Lower leg skin (tissue), 4 donors: ENCODE measurements around the gene SLC4A4. TPM values are rescaled to one million over a fixed set of nuclear protein-coding genes. Genes with fewer than 3 reads are reported as not detected.

Experiments used
- DNase-seq, 2 donors: peaks; one replicate each; pipeline ENCODE4 v3.0.0-alpha.2; 2019; ENCODE audit warnings: low spot score in 2 of 2
- H3K4me3 ChIP-seq: fragments of 200-600 bp; sonication (generic); 2 replicates; pipeline ENCODE4 v1.5.1; 2017; ENCODE audit warnings: mild to moderate bottlenecking, low read depth; ENCODE audit not compliant: poor library complexity, severe bottlenecking
- POLR2A ChIP-seq, 2 donors: fragments of 450-650 bp; IDR thresholded peaks; one replicate each; pipeline ENCODE4 v1.6.1; 2016 to 2017; ENCODE audit warnings: antibody characterized with exemption in 2 of 2, mild to moderate bottlenecking in 1 of 2, moderate library complexity in 1 of 2
- WGBS, 2 donors: methylation state at CpG; one replicate each; pipeline ENCODE4 v1.1.5; 2018; 5-methylcytosine and 5-hydroxymethylcytosine counted together
- intact Hi-C: fragments of 100-400 bp; cut with DNase I; formaldehyde crosslinking; loops from one replicate; pipeline ENCODE4 v1.15.0; 2023; ENCODE audit warnings: low total_unique reads
- total RNA-seq, 4 donors: library from RNA; depleted of rRNA; stranded (reverse); fragments of >200 nt; gene quantifications; one replicate each; pipeline ENCODE4 v1.1.0, GENCODE V29; 2016
- TF ChIP-seq, protein P1 (sequence below), 3 donors: fragments of 450-650 bp; IDR thresholded peaks; one replicate each; pipeline ENCODE4 v1.5.1; 2016; ENCODE audit warnings: antibody characterized with exemption in 3 of 3, mild to moderate bottlenecking in 3 of 3, moderate library complexity in 2 of 3

SLC4A4 gene
- total RNA-seq, 4 donors from 2014 or later, result 0.25 to 0.51 (median 0.47) TPM

- H3K4me3 ChIP-seq, result no peak overlapping the region
- intact Hi-C loops, result no loop called here
- DNase-seq, result no peak
- no peak for TF ChIP-seq POLR2A (IDR thresholded peaks at IDR 0.05)
- TF ChIP-seq, protein P1, sequence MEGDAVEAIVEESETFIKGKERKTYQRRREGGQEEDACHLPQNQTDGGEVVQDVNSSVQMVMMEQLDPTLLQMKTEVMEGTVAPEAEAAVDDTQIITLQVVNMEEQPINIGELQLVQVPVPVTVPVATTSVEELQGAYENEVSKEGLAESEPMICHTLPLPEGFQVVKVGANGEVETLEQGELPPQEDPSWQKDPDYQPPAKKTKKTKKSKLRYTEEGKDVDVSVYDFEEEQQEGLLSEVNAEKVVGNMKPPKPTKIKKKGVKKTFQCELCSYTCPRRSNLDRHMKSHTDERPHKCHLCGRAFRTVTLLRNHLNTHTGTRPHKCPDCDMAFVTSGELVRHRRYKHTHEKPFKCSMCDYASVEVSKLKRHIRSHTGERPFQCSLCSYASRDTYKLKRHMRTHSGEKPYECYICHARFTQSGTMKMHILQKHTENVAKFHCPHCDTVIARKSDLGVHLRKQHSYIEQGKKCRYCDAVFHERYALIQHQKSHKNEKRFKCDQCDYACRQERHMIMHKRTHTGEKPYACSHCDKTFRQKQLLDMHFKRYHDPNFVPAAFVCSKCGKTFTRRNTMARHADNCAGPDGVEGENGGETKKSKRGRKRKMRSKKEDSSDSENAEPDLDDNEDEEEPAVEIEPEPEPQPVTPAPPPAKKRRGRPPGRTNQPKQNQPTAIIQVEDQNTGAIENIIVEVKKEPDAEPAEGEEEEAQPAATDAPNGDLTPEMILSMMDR (IDR thresholded peaks at IDR 0.05), result no peak
Measured at GRCh38 chr4:71361476-71361875, 22.7 kb downstream of the SLC4A4 start.

DNA sequence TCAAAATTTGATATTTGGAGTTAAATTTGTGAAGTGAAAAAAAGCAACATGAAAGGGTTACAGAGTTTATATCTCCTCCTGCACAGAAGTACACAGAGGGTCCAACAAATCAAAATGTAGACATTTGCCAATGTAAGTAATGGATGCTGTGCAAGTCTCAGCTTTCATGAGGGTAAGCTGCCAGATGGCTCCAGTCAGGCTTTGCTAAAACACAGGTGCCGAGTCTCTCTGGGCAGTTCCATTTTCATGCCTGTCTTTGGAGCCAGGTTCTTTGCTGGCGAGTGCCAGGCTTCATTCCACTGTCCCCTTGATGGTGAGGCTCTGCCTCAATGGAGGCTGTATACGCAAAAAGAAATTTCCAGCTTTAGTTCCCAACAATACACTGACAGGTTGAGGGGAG, 27.9 kb downstream of the SLC4A4 start:
- intact Hi-C loops, result no loop called here
- DNase-seq, result no peak
- 75 to 94% methylated on average over 3 of the region's 3 CpGs for WGBS, 2 donors

DNA sequence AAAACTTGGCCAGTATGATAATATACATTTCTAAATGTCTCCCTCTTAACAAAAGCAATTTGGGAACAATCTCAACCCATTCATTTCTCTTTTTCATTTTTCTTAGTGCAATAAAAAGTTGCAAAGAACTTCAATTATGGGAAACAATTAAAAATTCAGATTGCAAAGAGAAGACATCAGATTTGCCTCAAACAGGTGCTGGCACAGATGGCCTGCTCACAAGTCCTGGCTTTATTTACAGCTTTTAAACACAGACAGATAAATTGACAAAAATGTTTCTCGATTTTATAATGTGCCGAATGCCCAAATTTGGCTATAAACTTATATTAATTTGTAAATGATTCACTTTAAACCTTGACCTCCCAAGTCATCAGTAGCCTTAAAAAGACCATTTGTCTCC, 28.7 kb downstream of the SLC4A4 start:
- WGBS, 2 donors, result 73 to 82% methylated on average over 2 of the region's 2 CpGs
- DNase-seq, result no peak
- intact Hi-C loops, result no loop called here
- TF ChIP-seq POLR2A (IDR thresholded peaks at IDR 0.05), result no peak
- TF ChIP-seq, protein P1 (IDR thresholded peaks at IDR 0.05), result no peak
- H3K4me3 ChIP-seq, result no peak overlapping the region

More for the DNA sequence above, 27.9 kb downstream of the SLC4A4 start:
- TF ChIP-seq, protein P1 (IDR thresholded peaks at IDR 0.05), result no peak
- H3K4me3 ChIP-seq, result no peak overlapping the region

DNA sequence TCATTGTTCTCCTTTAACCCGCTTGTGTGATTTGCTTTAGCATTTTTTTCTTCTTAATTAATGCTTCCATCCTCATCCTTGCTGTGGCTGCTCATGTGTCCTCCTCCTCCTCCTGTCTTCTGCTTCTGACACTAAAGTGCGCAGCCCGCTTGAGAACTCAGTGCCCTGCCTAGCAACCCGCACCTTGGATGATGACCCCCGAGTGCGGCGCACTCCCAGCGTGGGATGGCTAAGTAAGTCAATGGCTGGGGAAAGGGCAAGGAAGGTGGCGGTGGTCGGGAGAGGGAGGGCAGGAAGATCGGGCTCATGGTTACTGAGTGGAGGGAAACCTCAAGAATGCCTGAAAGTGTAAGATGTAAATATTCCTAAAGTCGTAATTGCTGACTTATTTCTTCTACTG, 30.1 kb downstream of the SLC4A4 start:
- no peak overlapping the region for H3K4me3 ChIP-seq
- intact Hi-C loops, result no loop called here
- no peak for DNase-seq
- WGBS, 2 donors, result 94 to 96% methylated on average over 12 of the region's 12 CpGs
- TF ChIP-seq, protein P1 (IDR thresholded peaks at IDR 0.05), result no peak
- TF ChIP-seq POLR2A (IDR thresholded peaks at IDR 0.05), result no peak

DNA sequence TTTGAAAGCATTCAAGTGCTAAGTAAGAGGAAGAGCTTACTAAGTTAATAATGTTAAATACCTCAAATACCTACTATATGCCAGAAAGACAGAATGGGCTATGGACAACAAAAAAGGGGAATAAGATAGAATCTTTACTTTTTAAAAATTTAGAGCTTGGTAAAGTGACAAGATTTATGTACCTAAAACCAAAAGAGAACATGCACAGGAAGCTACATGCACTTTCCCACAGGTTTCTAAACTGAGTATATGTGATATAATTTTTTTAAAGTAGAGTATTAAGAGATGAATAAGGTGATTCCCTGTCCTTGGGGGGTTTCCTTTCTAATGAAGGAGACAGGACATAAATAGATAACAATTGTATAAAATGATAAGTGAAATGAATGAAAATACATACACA, 30.7 kb downstream of the SLC4A4 start:
- no peak overlapping the region for H3K4me3 ChIP-seq
- DNase-seq, result no peak
- TF ChIP-seq POLR2A (IDR thresholded peaks at IDR 0.05), result no peak
- TF ChIP-seq, protein P1 (IDR thresholded peaks at IDR 0.05), result no peak
- intact Hi-C loops, result no loop called here

GRCh38 chr4:71375494-71375893, 36.7 kb downstream of the SLC4A4 start:
- TF ChIP-seq, protein P1 (IDR thresholded peaks at IDR 0.05), result no peak
- no peak for TF ChIP-seq POLR2A (IDR thresholded peaks at IDR 0.05)
- no peak overlapping the region for H3K4me3 ChIP-seq
- WGBS, 2 donors, result 96 to 100% methylated on average over 2 of the region's 2 CpGs
- intact Hi-C loops, result no loop called here
- no peak for DNase-seq
